CD4-positive, alpha-beta T cell treated with Interleukin-15 for 4 hours (primary cell): ENCODE results near the gene ATP6V0E2.

ENCODE experiments used
- DNase-seq: peaks from one replicate; pipeline ENCODE4 v3.0.0-alpha.2; 2020; ENCODE audit warnings: low spot score

Gene ATP6V0E2

GRCh38 chr7:149864023-149864422 is 9.7 kb upstream of the ATP6V0E2 start:
- no peak for DNase-seq

GRCh38 chr7:149864751-149865150 is 9.0 kb upstream of the ATP6V0E2 start:
- no peak for DNase-seq

- DNase-seq: peak; percentile 61
Measured at GRCh38 chr7:149865437-149865836, 8.3 kb upstream of the ATP6V0E2 start.

- DNase-seq: no peak
Measured at GRCh38 chr7:149866139-149866778, 7.5 kb upstream of the ATP6V0E2 start.

GRCh38 chr7:149866779-149867447 is 6.9 kb upstream of the ATP6V0E2 start:
- no peak for DNase-seq

- no peak for DNase-seq
Measured at GRCh38 chr7:149867762-149868622, 5.8 kb upstream of the ATP6V0E2 start.

- DNase-seq: no peak
Measured at GRCh38 chr7:149868623-149869290, 5.0 kb upstream of the ATP6V0E2 start.

GRCh38 chr7:149869291-149869650 is 4.5 kb upstream of the ATP6V0E2 start:
- DNase-seq: no peak

GRCh38 chr7:149869867-149870266 is 3.9 kb upstream of the ATP6V0E2 start:
- DNase-seq: peak; percentile 60

- DNase-seq: no peak
Measured at GRCh38 chr7:149870274-149870673, 3.5 kb upstream of the ATP6V0E2 start.

GRCh38 chr7:149870701-149871483 is 2.9 kb upstream of the ATP6V0E2 start:
- no peak for DNase-seq

GRCh38 chr7:149871576-149871975 is 2.2 kb upstream of the ATP6V0E2 start:
- no peak for DNase-seq

GRCh38 chr7:149872419-149873073 is 1.2 kb upstream of the ATP6V0E2 start:
- no peak for DNase-seq

- peak; percentile 21 for DNase-seq
Measured at GRCh38 chr7:149873970-149874643, 338 bp downstream of the ATP6V0E2 start.

GRCh38 chr7:149874644-149875028 is 867 bp downstream of the ATP6V0E2 start:
- no peak for DNase-seq

GRCh38 chr7:149875396-149875795 is 1.6 kb downstream of the ATP6V0E2 start:
- no peak for DNase-seq

GRCh38 chr7:149877890-149878522 is 4.2 kb downstream of the ATP6V0E2 start:
- no peak for DNase-seq

- DNase-seq: no peak
Measured at GRCh38 chr7:149878523-149878921, 4.8 kb downstream of the ATP6V0E2 start.

GRCh38 chr7:149879271-149879743 is 5.5 kb downstream of the ATP6V0E2 start:
- no peak for DNase-seq
